Breast epithelium (tissue), 3 donors: ENCODE results near the gene AURKB.

Source experiments
- CTCF ChIP-seq, 3 donors: fragments of 450-650 bp; IDR thresholded peaks; one replicate each; pipeline ENCODE4 v1.5.1; 2016 to 2017; ENCODE audit warnings: antibody characterized with exemption in 3 of 3, mild to moderate bottlenecking in 3 of 3, moderate library complexity in 3 of 3
- POLR2AphosphoS5 ChIP-seq, 3 donors: sonication (generic); formaldehyde crosslinking; IDR thresholded peaks; one replicate each; pipeline ENCODE4 v1.6.1; 2017; ENCODE audit warnings: antibody characterized with exemption in 3 of 3

- no peak for TF ChIP-seq CTCF (IDR thresholded peaks at IDR 0.05)
- TF ChIP-seq POLR2AphosphoS5 (IDR thresholded peaks at IDR 0.05) = no peak
Measured at GRCh38 chr17:8162997-8163977, 47.1 kb downstream of the AURKB start.
